GM06990 (cell line): Measurements from ENCODE around the gene DMWD.
A peak's percentile ranks its signal among the peaks of the same experiment; 100 is the strongest.

Experiments
- DNase-seq: peaks from one replicate; pipeline ENCODE4 v3.0.0-alpha.2; 2011; ENCODE audit not compliant: insufficient read length; ENCODE audit errors: extremely low read depth
- H3K27me3 ChIP-seq: replicated peaks from 2 replicates; pipeline ENCODE4 v1.6.0; 2011; ENCODE audit warnings: low read length; ENCODE audit not compliant: control insufficient read depth, insufficient read depth
- H3K36me3 ChIP-seq: 2 replicates; pipeline ENCODE4 v1.5.1; 2011; ENCODE audit warnings: low read length; ENCODE audit not compliant: control insufficient read depth, insufficient read depth
- H3K4me3 ChIP-seq: replicated peaks from 2 replicates; pipeline ENCODE4 v1.5.1; 2011; ENCODE audit warnings: low read depth, mild to moderate bottlenecking, control low read depth, low read length
- TF ChIP-seq, protein P1 (sequence below): IDR thresholded peaks from 2 replicates; pipeline ENCODE4 v1.5.1; 2011; ENCODE audit warnings: low read length, control low read depth, mild to moderate bottlenecking, inconsistent platforms; ENCODE audit not compliant: insufficient read depth, poor library complexity, severe bottlenecking

The DMWD gene

DNA sequence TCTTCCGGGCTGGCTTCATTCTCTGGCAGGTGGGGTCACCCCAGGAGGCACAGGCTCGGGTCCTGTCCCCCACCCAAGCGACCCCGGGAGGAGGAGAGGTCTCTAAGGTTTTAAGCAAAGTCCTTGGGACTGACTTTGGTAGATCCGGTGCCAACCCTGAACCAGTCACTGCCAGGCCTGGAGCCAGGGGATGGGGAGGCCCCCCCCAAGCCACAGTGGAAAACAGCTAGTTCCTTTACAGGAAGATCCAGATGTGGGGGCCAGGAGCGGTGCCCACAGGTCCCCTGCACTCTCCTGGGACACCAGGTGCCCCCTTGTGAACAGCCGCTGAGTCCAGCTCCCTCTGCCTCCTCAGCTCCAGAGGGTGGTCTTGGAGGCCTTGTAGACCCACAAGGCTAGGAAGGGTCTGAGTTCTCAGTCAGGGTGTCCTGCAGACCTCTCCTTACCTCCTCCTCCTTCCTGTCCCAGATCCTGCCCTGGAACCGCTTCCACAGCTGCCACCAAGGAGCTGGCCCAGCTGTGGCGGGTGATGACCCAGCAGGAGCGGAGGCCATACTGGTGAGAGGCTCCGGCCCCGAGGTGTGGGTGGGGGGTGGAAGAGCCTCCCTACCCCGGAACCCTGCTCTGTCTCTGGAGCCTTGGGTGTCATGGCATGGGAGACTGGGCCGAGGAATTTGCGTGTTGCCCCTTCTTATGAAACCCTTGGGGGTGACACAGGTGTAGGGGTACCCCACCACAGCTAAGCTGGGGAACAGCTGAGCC lies 29.6 kb downstream of the DMWD start:
- no peak overlapping the region for H3K4me3 ChIP-seq
- H3K36me3 ChIP-seq = no peaks in the 10 kb centered on the region; the same call in 1 of the 2 replicates
- H3K27me3 ChIP-seq = no peaks in the 10 kb centered on the region; the same call in 1 of the 2 replicates
- DNase-seq = no peak
- TF ChIP-seq, protein P1, sequence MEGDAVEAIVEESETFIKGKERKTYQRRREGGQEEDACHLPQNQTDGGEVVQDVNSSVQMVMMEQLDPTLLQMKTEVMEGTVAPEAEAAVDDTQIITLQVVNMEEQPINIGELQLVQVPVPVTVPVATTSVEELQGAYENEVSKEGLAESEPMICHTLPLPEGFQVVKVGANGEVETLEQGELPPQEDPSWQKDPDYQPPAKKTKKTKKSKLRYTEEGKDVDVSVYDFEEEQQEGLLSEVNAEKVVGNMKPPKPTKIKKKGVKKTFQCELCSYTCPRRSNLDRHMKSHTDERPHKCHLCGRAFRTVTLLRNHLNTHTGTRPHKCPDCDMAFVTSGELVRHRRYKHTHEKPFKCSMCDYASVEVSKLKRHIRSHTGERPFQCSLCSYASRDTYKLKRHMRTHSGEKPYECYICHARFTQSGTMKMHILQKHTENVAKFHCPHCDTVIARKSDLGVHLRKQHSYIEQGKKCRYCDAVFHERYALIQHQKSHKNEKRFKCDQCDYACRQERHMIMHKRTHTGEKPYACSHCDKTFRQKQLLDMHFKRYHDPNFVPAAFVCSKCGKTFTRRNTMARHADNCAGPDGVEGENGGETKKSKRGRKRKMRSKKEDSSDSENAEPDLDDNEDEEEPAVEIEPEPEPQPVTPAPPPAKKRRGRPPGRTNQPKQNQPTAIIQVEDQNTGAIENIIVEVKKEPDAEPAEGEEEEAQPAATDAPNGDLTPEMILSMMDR = no peak

DNA sequence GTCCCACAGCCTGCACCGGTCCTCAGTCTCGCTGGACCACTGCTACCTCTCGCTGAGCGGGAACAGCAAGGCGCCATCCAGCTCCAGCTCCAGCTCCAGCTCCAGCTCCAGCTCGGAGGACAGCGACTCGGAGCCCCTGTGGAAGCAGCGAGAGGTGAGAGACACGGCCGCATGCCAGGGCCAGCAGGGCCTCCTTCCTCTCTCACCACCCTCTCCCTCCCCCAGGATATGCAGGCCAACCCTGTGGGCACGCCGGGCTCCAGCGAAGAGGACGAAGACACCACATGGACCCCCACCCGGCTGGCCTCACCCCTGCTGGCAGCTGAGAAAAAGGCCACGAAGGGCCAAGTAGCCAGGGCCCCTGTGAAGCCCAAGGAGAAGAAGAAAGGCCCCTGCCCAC lies 30.9 kb downstream of the DMWD start:
- no peak for DNase-seq

DNA sequence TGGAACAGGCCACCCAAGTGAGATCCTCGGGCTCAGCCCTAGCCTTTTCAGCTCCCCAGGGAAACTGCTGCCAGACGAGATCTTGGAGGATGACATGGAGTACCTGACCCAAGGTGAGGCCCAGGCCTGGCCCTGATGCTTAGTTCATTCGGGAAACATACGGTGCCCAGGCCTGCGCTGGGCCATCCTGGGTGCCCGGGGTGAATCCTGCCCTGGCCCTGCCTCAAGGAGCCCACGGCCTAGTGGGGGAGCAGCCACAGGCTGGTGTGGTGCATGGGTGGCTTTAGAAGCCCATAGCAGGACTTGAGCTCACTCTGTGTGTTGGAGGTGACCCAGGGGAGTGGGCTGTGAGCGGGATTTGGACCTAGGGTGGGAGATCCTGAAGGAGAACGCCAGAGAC lies 33.7 kb downstream of the DMWD start:
- Histone ChIP-seq H3K27me3 (no peaks in the 10 kb centered on the region; the same call in none of the 2 replicates), H3K4me3 (no peak overlapping the region), H3K36me3 (no peaks in the 10 kb centered on the region)
- DNase-seq = no peak
- TF ChIP-seq, protein P1 = no peak

More for the DNA sequence above, 30.9 kb downstream of the DMWD start:
- Histone ChIP-seq H3K4me3 (no peak overlapping the region), H3K36me3 (no peaks in the 10 kb centered on the region; the same call in 1 of the 2 replicates), H3K27me3 (no peaks in the 10 kb centered on the region; the same call in 1 of the 2 replicates)
- TF ChIP-seq, protein P1 = no peak

DNA sequence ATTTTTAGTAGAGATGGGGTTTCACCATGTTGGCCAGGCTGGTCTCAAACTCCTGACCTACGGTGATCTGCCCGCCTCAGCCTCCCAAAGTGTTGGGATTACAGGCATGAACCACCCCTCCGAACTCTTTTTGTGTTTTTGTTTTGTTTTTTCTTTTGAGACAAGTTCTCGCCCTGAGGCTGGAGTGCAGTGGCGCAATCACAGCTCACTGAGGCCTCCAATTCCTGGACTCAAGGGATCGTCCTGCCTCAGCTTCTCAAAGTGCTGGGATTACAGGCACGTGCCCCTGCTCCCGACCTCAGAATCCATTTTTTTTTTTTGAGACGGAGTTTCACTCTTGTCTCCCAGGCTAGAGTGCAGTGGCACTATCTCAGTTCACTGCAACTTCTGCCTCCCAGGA lies 35.0 kb downstream of the DMWD start:
- Histone ChIP-seq H3K27me3 (no peaks in the 10 kb centered on the region; the same call in none of the 2 replicates), H3K4me3 (no peak overlapping the region), H3K36me3 (no peaks in the 10 kb centered on the region)
- no peak for DNase-seq
- TF ChIP-seq, protein P1 = no peak

DNA sequence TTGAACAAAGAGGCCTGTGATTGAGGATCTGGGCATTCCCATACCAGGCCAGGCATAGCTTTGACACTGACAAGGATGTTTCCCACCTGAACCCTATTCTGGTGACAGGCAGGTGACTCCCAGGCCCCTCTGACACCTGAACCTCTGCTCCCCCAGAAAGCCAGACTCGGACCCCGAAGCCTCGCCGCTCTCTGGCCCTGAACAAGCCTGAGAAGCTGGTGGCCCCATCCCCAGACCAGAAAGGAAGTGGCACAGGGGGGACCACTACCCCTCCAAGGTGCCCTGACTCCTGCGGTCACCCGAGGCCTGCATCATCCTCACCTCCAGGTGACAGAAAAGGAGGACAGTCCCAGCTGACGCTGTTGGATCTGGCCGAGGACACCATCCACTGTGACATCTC lies 38.3 kb downstream of the DMWD start:
- no peaks in the 10 kb centered on the region; the same call in none of the 2 replicates for H3K27me3 ChIP-seq
- no peaks in the 10 kb centered on the region for H3K36me3 ChIP-seq
- DNase-seq = no peak
- no peak overlapping the region for H3K4me3 ChIP-seq
- TF ChIP-seq, protein P1 = no peak

DNA sequence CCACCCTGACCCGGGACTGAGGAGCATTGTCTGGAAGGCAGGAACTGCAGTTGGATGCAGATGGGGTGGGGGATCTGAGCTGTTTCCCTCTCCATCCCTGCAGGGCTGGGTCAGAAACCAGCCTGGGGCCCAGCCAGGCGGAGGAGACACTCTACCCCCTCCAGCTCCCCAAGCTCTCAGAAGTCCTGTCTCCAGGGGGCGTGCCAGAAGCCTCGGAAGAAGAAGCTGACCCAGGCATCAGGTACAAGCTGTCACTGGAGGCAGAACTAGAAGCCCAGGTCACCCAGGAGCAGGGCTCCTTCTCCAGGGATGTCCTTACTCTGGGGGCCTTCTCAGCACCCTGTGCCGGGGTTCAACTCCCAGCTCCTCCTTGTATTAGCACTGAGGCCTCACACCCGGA lies 39.1 kb downstream of the DMWD start:
- no peaks in the 10 kb centered on the region; the same call in 1 of the 2 replicates for H3K27me3 ChIP-seq
- no peak for DNase-seq
- TF ChIP-seq, protein P1 = peak; percentile 32
- H3K36me3 ChIP-seq = no peaks in the 10 kb centered on the region
- no peak overlapping the region for H3K4me3 ChIP-seq
